Limb (tissue), 2 donors: ENCODE measurements around the gene CMIP.
A peak's percentile ranks its signal among the peaks of the same experiment; 100 is the strongest.
"Not testable (repeated sequence)": the region's sequence is repeated elsewhere in the genome, so short reads cannot be mapped to it uniquely, and the experiment has no call there.

Experiments used
- DNase-seq, 2 donors: peaks; one replicate each; pipeline ENCODE4 v3.0.0-alpha.2; 2016; ENCODE audit errors: extremely low spot score in 2 of 2

Gene CMIP

DNA sequence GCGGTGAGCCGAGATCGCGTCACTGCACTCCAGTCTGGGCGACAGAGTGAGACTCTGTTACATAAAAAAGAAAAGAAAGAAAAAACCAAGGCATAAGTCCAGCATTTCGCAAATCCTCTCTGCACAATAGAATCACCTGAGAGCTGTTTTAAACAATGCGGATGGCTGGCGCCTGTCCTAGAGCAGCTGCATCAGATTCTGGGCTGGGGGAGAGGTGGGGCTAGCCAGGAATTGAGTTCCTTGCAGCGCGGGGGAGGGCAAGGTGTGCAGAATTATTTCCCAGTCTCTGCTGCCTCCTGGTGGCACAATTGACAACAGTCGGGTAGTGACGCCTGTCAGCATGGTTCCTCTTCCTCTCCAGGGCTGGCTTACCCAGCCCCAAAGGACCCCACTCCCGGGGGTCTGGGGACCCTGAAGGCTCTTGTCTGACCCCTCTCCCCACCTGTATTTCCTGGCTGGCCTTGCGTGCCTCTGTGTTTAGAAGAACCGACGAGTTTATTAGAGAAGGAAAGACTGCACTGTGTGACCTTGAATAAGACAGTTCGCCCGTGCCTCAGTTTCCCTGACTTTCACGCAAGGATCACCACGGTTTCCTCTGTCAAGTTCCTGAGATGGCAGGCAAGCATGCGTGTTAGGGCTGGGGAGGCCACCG lies 293.4 kb downstream of the CMIP start:
- peak; percentile 72 to 89 for DNase-seq

DNA sequence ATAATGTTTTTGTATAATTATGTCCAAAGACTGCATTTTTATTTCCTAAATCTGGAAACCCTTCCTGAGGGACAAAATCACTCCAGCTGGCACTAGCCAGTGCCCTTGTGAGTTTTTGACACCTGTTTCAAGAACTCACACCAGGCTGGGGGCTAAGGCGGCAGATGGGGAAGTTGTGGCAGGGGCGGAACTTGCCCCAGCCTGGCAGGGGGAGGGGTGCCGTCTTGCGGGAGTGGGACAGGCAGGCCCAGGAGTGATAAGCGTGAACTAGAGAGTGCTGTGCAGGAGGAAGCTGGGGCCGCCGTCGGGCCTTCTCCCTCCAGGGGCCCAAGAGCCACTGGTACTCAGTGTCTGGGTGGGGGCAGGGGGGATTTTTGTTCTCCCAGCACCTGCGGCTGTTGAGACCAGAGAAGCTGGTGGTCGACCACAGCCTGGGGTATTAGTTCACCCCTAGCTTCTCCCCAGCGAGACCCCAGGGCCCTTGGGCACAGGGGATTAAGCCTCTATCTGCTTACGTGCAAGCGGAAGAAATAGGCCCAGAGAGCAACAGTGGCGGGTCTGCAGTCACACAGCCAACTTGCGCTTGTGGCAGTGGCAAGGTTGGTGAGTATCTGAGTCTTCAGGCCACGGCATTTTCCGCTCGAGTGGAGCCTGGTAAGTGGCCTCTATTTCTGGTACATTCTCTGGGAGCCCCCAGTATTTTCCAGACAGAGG lies 294.3 kb downstream of the CMIP start:
- DNase-seq, result no peak

DNA sequence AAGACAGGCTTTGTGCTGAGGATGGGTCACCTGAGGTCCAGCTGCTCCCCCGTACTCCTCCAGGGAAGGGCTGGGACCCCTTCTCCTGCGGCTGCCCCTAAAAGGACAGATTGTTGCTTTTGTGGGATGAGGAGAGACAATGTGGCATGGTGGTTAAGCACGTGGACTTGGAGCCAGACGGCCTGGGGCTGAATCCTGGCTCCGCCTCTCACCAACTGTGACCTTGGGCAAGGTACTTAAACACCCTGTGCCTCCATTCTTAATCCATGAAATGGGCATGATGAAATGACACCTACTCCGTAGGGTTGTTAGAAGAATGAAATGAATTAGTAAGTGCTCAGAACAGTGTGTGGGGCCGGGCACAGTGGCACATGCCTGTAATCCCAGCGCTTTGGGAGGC lies 294.9 kb downstream of the CMIP start:
- no peak for DNase-seq

DNA sequence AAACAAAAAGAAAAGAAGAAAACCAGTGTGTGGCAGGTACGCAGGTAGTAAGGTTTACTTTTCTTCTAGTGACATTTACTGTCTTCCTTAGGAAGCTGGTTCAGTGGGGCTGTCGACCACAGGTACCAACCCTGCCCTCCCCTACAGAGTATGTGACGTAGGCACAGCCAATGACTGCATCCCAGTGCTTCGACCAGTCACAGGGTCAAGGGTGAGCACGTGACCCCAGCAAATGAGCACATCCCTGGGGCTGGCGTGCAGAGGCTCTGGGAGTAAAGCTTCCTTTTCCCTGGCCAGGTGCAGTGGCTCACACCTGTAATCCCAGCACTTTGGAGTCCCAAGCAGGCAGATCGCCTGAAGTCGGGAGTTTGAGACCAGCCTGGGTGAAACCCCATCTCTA lies 295.6 kb downstream of the CMIP start:
- no peak for DNase-seq

DNA sequence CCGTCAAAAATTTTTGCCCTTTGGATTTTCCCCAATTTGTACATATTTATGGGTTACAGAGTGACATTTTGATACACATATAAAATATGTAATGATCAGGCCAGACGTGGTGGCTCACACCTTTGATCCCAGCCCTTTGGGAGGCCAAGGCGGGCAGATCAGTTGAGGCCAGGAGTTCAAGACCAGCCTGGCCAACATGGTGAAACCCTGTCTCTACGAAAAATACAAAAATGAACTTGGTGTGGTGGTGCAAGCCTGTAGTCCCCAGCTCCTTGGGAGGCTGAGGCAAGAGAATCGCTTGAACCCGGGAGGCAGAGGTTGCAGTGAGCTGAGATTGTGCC lies 296.8 kb downstream of the CMIP start:
- not testable (repeated sequence) for DNase-seq

DNA sequence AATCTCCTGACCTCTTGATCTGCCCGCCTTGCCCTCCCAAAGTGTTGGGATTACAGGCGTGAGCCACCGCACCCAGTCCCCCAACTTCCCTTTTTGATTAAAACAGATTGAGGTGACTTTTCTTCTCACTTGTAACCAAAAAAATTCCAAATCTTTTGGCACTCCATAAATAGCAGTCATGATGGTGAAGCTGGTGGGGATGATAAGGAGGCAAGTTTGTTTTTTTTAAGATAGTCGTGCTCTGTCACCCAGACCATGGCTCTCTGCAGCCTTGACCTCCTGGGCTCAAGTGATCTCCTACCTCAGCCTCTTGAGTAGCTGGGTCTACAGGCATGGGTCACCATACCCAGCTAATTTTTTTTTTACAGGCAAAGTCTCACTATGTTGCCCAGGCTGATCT lies 299.8 kb downstream of the CMIP start:
- DNase-seq, result no peak

DNA sequence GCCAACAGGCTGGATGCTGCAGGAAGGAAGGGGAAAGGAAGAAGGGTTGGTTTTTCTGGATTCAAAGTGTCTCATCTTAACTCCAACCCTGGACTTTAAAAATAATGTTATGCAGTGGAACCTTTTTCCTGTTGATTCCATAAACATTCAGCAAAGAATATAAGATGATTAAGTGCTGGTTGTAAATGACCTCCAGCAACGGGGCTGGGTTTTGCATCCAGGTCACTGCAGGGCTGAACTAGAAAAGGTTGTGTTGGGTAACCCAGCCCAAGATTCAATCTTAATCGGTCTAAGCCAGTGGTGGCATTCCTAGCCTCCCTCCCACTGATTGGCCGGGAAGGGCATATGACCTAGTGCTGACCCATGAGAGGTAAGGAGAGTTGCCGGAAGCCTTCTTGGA lies 300.3 kb downstream of the CMIP start:
- DNase-seq, result no peak

DNA sequence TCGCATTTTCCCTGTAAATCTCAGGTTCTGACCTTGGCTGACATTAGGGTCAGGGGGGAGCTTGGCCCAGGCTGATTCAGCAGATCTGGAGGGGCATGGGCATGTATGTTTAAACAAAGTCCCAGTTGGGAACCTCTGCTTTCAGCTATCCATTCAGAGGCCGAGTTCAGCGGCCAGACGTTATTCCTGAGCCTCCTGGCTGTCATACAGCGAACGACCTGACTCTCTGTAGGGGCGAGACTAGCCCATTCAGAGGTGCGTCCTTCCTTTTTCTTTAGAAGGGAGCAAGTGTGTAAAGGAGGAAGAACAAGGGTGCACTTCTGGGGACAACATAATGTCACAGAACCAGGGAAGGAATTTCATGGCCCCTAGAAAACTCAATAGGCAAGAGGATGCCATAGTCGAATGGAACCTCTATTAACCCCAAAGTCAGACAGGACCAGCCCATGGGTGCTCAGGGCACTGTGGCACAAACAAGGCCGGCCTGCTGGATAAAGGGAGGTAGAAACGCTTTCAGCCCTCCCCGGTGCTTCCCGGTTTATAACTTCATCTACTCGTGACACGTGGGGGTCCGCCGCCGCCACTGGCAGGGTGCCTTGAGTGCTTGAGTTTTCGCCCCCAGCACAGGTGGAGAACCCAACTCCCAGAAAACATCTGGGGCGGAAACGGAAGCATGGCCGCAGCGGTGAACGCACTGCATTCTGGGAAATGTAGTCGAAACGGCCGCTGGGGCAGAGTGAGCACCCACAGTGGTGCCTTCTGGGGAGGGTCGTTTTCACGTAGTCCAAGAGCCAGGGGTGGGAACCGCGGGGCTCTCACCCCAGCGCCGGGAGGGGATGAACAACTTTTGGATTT lies 301.3 kb downstream of the CMIP start:
- DNase-seq, result peak; percentile 74 to 84

DNA sequence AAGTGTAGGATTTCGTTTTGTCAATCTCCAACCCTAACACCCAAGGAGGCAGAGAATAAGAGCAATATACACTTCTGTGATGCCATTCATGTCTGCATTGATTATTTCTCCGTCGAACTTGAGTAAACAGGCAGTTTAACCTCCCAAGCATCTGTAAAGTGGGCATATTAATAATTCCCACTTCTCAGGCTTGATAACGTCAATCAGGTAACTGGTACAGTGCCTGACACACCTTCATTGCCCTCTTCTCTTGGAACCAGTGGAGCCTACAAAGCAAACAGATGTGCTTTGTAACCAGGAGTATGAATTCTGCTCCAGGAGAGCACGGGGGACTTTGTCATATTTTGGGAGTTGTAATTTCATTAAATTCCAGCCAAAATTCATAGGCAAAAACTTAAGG lies 302.0 kb downstream of the CMIP start:
- DNase-seq, result no peak

DNA sequence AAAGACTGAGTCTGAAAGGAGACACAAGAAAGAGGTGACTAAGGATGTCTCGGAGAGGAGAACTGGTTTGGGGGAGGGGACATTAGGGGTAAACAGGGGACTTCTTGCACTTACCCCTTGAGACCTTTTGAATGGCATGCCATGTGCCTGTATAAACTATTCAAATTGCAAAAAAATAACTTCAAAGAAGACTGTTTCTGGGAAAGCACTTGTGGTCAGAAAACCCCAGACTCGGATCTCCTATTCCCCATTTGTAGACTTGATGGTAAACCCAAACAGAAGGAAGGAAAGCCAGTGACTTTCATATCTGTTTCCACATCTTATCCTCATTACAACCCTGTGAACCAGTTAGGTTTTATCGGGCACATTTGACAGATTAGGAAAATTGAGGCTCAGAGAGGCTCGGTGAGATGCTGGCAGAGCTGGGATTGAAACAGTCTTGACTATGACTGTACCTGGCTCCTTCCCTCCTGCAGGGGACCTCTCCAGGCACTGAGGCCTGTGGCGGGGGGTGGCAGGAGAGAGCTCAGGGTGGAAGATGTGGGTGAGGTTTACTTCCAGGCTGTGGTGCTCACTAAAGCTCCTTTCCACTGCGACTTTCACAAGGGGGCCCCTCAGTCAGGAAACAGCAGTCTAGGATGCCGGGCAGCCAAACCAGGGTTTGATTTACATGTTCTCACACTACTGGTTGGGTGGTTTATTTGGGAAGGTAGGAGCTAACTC lies 304.0 kb downstream of the CMIP start:
- no peak for DNase-seq

DNA sequence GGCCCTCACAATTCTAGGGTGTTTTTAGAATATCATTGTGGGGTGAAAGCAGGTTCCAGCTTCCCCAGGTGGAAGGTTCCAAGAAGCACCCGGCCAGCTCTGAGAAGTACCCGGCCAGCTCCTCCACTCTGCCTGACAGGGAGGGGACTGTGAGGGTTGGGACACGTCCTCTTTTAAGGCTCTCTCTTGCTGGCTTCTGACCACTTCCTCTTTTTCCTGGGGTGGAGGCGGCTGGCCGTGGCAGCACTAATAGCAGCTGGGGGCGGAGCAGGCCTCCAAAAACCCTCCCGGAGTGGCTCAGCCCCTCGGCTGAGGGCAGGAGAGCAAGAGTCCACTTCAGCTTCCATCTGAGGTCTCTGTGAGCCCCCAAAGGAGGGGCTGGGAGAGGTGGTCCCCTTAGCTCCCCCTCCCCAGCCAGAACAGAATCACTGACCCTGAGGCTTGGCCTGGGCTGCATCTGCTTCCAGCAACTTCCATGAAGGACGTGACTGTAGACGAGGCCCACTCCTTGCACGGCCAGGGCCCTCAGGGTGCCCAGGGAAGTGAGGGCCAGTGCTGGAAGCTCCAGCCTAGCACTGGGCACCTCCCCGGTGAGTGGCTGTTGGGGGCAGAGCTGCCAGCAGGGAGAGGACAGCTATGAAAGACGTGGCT lies 307.7 kb downstream of the CMIP start:
- DNase-seq, result no peak

DNA sequence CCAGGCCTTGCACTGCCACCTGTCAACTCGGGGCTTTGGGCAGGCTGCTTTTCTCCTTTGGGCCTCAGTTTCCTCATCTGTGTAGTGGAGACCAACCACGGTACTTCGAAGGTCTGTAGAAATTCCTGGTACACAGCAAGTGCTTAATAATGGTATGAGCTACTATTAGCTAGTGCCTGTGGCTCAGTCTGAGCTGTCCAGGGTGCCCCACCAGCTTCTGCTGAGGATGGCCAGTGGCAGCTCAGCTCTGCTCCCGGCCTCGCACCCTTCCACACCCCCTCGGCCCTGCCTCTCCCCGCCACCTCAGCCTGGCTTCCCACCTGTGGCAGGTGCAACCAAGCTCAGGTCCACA lies 308.2 kb downstream of the CMIP start:
- DNase-seq, result no peak

DNA sequence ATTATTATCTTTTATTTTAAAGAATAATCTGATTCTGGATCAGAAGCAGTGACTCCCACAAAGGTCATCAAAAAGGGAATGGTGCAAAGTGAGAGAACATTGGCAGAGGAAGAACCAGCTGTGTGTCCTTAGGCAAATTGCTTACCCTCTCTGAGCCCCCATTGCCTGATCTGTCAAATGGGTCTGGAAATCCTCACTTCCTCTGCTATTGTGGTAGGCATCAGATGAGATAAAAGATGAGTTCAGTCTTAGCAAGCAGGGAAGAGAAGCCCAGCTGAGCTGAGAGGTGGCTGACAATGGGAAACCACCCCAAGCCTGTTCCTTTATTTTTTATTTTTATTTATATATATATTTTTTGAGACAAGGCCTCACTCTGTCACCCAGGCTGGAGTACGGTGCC lies 310.2 kb downstream of the CMIP start:
- no peak for DNase-seq

DNA sequence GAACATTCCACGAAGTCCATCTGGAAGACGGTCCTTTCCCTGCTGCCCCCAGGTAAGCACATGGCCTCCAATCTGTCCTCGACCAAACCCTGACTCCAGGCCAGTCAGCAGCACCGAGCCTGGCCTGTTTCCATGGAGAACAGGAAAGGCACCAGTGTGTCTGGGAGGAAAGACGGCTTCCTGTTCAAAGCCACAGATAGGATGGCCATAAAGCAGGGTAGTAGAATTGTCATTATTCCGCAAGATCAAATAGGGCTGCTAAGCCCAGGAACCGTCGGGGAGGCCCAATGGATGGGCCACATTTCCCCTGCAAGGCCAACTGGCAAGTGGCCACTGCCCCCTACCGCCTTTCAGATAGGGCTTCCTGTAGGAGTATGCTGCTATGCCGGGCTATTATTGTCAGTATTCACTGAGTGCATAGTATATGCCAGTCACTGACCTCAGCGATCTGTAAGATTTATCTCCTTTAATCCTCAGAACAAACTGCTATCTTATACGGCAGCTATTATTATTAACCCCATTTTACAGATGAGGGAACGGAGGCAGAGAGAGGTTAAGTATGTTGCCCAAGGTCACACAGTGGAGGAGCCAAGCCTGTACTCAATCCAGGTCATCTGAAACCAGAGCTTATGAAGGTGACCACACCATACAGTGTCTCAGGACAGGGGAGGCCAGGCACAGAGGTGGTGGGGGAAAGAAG lies 311.5 kb downstream of the CMIP start:
- no peak for DNase-seq

DNA sequence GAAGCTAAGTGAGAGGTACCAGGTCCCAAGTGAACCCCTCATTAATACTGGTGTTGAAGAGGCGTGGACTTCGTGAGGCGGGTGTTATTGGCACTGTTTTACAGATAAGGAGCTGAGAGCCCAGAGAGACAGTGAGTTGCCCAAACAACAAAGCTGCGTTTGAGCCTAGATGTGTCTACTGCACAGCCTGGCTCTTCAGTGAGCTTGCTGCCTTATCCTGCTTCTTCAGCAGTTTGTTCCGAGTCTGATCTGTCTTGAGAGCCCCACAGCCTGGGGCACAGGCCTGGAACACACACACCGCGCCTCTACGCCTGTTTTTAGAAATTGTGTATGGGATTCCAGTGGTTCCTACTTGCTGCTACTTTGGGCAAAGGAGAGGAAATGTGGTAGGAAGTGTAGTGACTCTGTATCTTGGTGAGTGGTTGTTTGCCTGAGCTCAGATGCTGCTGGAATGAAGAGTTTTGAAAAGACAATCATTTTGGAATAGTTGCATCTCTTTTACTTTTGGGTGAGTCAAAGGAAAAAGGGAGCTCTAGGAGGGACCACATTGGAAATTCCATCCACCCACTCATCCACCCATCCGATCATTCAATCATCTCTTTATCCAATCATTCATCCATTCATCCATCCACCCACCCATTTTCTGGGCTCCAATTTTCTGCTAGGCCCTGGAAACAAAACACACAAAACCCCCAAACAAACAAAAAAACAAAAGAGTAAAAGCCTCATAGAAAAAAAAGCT lies 312.2 kb downstream of the CMIP start:
- DNase-seq, result no peak

DNA sequence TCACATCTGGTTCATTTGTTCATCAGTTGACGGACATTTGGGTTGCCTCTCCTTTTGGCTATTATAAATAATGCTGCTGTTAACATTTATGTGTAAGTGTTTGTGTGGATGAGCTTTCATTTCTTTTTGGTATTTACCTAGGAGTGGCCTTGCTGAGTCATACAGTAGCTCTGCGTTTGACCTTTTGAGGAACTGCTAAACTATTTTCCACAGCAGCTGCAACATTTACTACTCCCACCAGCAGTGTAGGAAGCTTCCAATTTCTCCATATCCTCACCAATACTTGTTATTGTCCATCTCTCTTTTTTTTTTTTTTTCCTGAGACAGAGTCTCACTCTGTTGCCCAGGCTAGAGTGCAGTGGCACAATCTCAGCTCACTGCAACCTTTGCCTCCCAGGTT lies 313.8 kb downstream of the CMIP start:
- DNase-seq, result no peak
